Measurements from ENCODE around the gene FOSB. TPM values are rescaled to one million over a fixed set of nuclear protein-coding genes. Genes with fewer than 3 reads are reported as not detected.

The FOSB gene
- total and polyA plus RNA-seq, 2 experiments from 2014 or later = 0.55 to 1.9 TPM

DNA sequence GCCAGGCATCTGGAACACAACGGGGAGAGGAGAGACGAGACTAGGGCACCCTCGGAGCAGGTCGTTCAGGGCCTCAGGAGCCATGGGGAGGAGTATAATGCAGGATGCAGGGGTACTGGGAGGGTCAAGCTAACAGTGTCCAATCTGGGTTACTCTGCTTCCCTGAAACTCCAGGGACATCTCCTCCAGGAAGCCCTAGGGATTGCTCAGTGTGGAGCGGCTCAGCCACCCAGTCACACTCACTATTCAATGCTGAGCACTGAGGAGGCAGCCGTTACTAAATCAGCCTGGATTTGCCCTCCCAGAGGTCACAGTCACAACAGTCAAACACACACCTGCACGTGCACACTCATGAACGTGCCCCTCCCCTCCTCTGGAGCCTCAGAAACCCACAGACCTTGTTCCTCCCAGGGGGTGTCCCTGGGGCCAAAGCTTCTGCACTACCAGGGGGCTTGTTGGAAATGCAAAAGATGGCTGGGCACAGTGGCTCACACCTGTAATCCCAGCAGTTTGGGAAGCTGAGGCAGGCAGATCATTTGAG is 6.9 kb upstream of the FOSB start (continued):
- TF ChIP-seq STAT1 (IDR thresholded peaks at IDR 0.05; ENCODE audit: unreplicated experiment) (no peak), JUNB (IDR thresholded peaks at IDR 0.05; ENCODE audit: unreplicated experiment) (no peak), ZNF114 (CRISPR knock-in tag; IDR thresholded peaks at IDR 0.05) (no peak), ZNF331 (CRISPR knock-in tag; IDR thresholded peaks at IDR 0.05; ENCODE audit: low read depth) (no peak), NANOG (IDR thresholded peaks at IDR 0.05; ENCODE audit: borderline replicate concordance) (no peak), EZH2 (IDR thresholded peaks at IDR 0.05; ENCODE audit: low read depth, unreplicated experiment) (no peak)
- TF ChIP-seq, protein P1, sequence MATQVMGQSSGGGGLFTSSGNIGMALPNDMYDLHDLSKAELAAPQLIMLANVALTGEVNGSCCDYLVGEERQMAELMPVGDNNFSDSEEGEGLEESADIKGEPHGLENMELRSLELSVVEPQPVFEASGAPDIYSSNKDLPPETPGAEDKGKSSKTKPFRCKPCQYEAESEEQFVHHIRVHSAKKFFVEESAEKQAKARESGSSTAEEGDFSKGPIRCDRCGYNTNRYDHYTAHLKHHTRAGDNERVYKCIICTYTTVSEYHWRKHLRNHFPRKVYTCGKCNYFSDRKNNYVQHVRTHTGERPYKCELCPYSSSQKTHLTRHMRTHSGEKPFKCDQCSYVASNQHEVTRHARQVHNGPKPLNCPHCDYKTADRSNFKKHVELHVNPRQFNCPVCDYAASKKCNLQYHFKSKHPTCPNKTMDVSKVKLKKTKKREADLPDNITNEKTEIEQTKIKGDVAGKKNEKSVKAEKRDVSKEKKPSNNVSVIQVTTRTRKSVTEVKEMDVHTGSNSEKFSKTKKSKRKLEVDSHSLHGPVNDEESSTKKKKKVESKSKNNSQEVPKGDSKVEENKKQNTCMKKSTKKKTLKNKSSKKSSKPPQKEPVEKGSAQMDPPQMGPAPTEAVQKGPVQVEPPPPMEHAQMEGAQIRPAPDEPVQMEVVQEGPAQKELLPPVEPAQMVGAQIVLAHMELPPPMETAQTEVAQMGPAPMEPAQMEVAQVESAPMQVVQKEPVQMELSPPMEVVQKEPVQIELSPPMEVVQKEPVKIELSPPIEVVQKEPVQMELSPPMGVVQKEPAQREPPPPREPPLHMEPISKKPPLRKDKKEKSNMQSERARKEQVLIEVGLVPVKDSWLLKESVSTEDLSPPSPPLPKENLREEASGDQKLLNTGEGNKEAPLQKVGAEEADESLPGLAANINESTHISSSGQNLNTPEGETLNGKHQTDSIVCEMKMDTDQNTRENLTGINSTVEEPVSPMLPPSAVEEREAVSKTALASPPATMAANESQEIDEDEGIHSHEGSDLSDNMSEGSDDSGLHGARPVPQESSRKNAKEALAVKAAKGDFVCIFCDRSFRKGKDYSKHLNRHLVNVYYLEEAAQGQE (IDR thresholded peaks at IDR 0.05; ENCODE audit: unreplicated experiment) = no peak
- TF ChIP-seq, protein P2, sequence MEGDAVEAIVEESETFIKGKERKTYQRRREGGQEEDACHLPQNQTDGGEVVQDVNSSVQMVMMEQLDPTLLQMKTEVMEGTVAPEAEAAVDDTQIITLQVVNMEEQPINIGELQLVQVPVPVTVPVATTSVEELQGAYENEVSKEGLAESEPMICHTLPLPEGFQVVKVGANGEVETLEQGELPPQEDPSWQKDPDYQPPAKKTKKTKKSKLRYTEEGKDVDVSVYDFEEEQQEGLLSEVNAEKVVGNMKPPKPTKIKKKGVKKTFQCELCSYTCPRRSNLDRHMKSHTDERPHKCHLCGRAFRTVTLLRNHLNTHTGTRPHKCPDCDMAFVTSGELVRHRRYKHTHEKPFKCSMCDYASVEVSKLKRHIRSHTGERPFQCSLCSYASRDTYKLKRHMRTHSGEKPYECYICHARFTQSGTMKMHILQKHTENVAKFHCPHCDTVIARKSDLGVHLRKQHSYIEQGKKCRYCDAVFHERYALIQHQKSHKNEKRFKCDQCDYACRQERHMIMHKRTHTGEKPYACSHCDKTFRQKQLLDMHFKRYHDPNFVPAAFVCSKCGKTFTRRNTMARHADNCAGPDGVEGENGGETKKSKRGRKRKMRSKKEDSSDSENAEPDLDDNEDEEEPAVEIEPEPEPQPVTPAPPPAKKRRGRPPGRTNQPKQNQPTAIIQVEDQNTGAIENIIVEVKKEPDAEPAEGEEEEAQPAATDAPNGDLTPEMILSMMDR (conservative IDR thresholded peaks at IDR 0.05; ENCODE audit: low read depth in 2 of 2) = no peak

DNA sequence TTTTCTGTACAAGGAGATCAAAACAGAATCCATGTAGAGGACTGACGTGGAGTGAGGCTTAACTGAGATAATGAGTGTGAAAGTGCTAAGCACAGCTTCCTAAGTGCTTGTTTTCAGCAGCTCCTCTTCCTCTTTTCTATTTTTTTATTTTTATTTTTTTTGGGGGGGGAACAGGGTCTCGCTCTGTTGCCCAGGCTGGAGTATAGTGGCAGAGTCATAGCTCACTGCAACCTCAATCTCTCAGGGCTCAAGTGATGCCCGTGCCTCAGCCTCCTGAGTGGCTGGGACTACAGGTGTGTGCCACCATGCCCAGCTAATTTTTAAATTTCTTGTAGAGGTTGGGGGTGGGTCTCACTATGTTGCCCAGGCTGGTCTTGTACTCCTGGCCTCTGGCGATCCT is 5.6 kb upstream of the FOSB start:
- Mint-ChIP-seq H3K4me1 (peaks cover 5% of the 10 kb centered on the region), H3K36me3 (ENCODE audit: low read depth) (no peaks in the 10 kb centered on the region), H3K9me3 (no peaks in the 10 kb centered on the region; the same call in 2 of the 3 replicates), H3K27me3 (ENCODE audit: insufficient read depth, low read depth, poor library complexity) (peaks cover 11% of the 10 kb centered on the region), H3K4me3 (no peak overlapping the region), H3K27ac (no peak overlapping the region)
- Histone ChIP-seq H3F3A (replicated peaks; ENCODE audit: low read depth) (peaks cover 4% of the 10 kb centered on the region; the same call in 1 of the 2 replicates), H3K4me3 (no peak overlapping the region), H3K4me2 (no peak overlapping the region), H3K36me3 (ENCODE audit: insufficient read depth) (no peaks in the 10 kb centered on the region), H3K27ac (ENCODE audit: low read depth) (no peak overlapping the region), H4K20me1 (replicated peaks; ENCODE audit: insufficient read depth) (no peaks in the 10 kb centered on the region; the same call in 1 of the 2 replicates), H3K4me1 (ENCODE audit: insufficient read depth) (peaks cover 6% of the 10 kb centered on the region; the same call in 1 of the 2 replicates), H3K27me3 (ENCODE audit: insufficient read depth) (peaks cover 13% of the 10 kb centered on the region), H3K9me2 (ENCODE audit: insufficient read depth) (no peaks in the 10 kb centered on the region), H2AFZ (no peak overlapping the region), H3K79me2 (replicated peaks; ENCODE audit: insufficient read depth) (no peaks in the 10 kb centered on the region)
- ATAC-seq (no peak), DNase-seq (ENCODE audit: low spot score) (no peak)
- TF ChIP-seq ZNF114 (CRISPR knock-in tag; IDR thresholded peaks at IDR 0.05) (no peak), POLR2AphosphoS5 (IDR thresholded peaks at IDR 0.05; ENCODE audit: low read depth) (no peak), JUNB (IDR thresholded peaks at IDR 0.05; ENCODE audit: unreplicated experiment) (no peak)
- TF ChIP-seq, protein P3, sequence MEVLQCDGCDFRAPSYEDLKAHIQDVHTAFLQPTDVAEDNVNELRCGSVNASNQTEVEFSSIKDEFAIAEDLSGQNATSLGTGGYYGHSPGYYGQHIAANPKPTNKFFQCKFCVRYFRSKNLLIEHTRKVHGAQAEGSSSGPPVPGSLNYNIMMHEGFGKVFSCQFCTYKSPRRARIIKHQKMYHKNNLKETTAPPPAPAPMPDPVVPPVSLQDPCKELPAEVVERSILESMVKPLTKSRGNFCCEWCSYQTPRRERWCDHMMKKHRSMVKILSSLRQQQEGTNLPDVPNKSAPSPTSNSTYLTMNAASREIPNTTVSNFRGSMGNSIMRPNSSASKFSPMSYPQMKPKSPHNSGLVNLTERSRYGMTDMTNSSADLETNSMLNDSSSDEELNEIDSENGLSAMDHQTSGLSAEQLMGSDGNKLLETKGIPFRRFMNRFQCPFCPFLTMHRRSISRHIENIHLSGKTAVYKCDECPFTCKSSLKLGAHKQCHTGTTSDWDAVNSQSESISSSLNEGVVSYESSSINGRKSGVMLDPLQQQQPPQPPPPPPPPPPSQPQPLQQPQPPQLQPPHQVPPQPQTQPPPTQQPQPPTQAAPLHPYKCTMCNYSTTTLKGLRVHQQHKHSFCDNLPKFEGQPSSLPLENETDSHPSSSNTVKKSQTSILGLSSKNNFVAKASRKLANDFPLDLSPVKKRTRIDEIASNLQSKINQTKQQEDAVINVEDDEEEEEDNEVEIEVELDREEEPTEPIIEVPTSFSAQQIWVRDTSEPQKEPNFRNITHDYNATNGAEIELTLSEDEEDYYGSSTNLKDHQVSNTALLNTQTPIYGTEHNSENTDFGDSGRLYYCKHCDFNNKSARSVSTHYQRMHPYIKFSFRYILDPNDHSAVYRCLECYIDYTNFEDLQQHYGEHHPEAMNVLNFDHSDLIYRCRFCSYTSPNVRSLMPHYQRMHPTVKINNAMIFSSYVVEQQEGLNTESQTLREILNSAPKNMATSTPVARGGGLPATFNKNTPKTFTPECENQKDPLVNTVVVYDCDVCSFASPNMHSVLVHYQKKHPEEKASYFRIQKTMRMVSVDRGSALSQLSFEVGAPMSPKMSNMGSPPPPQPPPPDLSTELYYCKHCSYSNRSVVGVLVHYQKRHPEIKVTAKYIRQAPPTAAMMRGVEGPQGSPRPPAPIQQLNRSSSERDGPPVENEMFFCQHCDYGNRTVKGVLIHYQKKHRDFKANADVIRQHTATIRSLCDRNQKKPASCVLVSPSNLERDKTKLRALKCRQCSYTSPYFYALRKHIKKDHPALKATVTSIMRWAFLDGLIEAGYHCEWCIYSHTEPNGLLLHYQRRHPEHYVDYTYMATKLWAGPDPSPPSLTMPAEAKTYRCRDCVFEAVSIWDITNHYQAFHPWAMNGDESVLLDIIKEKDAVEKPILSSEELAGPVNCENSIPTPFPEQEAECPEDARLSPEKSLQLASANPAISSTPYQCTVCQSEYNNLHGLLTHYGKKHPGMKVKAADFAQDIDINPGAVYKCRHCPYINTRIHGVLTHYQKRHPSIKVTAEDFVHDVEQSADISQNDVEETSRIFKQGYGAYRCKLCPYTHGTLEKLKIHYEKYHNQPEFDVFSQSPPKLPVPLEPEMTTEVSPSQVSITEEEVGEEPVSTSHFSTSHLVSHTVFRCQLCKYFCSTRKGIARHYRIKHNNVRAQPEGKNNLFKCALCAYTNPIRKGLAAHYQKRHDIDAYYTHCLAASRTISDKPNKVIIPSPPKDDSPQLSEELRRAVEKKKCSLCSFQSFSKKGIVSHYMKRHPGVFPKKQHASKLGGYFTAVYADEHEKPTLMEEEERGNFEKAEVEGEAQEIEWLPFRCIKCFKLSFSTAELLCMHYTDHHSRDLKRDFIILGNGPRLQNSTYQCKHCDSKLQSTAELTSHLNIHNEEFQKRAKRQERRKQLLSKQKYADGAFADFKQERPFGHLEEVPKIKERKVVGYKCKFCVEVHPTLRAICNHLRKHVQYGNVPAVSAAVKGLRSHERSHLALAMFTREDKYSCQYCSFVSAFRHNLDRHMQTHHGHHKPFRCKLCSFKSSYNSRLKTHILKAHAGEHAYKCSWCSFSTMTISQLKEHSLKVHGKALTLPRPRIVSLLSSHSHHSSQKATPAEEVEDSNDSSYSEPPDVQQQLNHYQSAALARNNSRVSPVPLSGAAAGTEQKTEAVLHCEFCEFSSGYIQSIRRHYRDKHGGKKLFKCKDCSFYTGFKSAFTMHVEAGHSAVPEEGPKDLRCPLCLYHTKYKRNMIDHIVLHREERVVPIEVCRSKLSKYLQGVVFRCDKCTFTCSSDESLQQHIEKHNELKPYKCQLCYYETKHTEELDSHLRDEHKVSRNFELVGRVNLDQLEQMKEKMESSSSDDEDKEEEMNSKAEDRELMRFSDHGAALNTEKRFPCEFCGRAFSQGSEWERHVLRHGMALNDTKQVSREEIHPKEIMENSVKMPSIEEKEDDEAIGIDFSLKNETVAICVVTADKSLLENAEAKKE (CRISPR knock-in tag; IDR thresholded peaks at IDR 0.05) = no peak
- TF ChIP-seq, protein P4, sequence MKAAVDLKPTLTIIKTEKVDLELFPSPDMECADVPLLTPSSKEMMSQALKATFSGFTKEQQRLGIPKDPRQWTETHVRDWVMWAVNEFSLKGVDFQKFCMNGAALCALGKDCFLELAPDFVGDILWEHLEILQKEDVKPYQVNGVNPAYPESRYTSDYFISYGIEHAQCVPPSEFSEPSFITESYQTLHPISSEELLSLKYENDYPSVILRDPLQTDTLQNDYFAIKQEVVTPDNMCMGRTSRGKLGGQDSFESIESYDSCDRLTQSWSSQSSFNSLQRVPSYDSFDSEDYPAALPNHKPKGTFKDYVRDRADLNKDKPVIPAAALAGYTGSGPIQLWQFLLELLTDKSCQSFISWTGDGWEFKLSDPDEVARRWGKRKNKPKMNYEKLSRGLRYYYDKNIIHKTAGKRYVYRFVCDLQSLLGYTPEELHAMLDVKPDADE (IDR thresholded peaks at IDR 0.05) = no peak

Measured in GM23338 (cell line).